ENCODE data around the gene CARD19.
"Not testable (repeated sequence)": the region's sequence is repeated elsewhere in the genome, so short reads cannot be mapped to it uniquely, and the experiment has no call there.

The CARD19 gene

GRCh38 chr9:93115486-93116071 is 19.6 kb downstream of the CARD19 start:
- no peaks in the 10 kb centered on the region for H3K9me3 ChIP-seq (ENCODE audit: control insufficient read depth, low read length)

DNA sequence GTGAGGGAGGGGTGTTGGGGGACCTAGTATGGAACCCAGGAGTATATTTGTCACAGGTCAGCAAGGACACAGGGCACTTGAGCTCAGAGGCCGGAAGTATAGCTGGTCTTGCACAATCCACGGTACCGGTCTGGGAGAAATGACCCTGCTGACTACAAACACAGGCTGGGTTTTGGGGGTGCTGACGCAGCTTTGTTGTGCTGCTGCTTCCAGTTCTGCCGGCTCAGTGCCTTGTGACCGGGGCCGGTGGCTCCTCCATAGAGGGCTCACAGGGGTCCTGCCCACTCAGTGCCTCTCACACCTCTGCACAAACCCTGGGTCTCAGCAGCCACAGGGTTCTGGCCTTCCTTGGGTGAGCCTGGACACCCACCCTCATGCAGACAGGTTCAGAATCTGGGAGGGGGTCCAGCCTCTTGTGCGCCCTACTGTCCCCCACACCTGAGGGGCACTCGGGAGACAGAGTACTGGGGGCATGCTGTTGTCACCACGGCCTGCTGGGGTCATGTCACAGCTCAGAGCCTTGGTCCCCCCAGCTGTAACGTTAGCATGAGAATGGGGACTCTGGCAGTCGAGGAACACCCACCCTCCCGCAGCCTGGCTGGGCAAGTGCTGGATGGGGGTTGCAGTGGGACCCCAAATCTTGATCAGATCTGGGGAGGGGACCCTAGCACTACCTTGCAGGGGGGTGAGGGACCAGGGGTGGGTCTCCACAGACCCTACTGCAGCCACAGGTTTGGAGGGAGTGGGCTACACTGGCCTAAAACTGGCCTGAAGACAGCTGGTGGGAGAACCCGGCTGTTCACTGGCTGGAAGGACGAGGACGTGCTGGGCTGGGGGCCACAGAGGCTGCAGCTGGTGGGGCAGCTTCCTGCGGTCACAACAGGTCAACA is 20.3 kb downstream of the CARD19 start:
- H3K9ac ChIP-seq (ENCODE audit: low read length), result no peak overlapping the region
- H3K36me3 ChIP-seq (ENCODE audit: control insufficient read depth, insufficient read depth, low read length), result no peaks in the 10 kb centered on the region
- H3K4me3 ChIP-seq (ENCODE audit: low read length), result no peak overlapping the region

More at GRCh38 chr9:93115486-93116071, 19.6 kb downstream of the CARD19 start:
- Histone ChIP-seq H3K36me3 (ENCODE audit: control insufficient read depth, insufficient read depth, low read length) (no peaks in the 10 kb centered on the region), H3K27me3 (ENCODE audit: control insufficient read depth, insufficient read depth, low read length) (no peaks in the 10 kb centered on the region), H3K4me1 (ENCODE audit: control insufficient read depth, insufficient read depth, low read length) (peaks cover 26% of the 10 kb centered on the region), H3K9ac (ENCODE audit: low read length) (no peak overlapping the region), H3K4me3 (ENCODE audit: low read length) (no peak overlapping the region)

DNA sequence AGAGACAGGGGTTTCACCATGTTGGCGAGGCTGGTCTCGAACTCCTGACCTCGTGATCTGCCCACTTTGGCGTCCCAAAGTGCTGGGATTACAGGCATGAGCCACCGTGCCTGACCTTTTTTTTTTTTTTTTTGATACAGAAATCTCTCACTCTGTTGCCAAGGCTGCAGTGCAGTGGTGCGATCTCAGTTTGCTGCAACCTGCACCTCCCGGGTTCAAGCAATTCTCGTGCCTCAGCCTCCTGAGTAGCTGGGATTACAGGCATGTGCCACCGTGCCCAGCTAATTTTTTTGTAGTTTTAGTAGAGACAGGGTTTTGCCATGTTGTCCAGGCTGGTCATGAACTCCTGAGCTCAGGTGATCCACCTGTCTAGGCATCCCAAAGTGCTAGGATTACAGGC is 21.5 kb downstream of the CARD19 start:
- H3K9ac ChIP-seq (ENCODE audit: low read length); H3K4me3 ChIP-seq (ENCODE audit: low read length); H3K9me3 ChIP-seq (ENCODE audit: control insufficient read depth, low read length); H3K27me3 ChIP-seq (ENCODE audit: control insufficient read depth, insufficient read depth, low read length); H3K36me3 ChIP-seq (ENCODE audit: control insufficient read depth, insufficient read depth, low read length): not testable (repeated sequence)
- peaks cover 27% of the 10 kb centered on the region for H3K4me1 ChIP-seq (ENCODE audit: control insufficient read depth, insufficient read depth, low read length)

More for the DNA sequence above, 20.3 kb downstream of the CARD19 start:
- H3K4me1 ChIP-seq (ENCODE audit: control insufficient read depth, insufficient read depth, low read length), result peaks cover 27% of the 10 kb centered on the region
- no peaks in the 10 kb centered on the region for H3K27me3 ChIP-seq (ENCODE audit: control insufficient read depth, insufficient read depth, low read length)
- H3K9me3 ChIP-seq (ENCODE audit: control insufficient read depth, low read length), result no peaks in the 10 kb centered on the region

DNA sequence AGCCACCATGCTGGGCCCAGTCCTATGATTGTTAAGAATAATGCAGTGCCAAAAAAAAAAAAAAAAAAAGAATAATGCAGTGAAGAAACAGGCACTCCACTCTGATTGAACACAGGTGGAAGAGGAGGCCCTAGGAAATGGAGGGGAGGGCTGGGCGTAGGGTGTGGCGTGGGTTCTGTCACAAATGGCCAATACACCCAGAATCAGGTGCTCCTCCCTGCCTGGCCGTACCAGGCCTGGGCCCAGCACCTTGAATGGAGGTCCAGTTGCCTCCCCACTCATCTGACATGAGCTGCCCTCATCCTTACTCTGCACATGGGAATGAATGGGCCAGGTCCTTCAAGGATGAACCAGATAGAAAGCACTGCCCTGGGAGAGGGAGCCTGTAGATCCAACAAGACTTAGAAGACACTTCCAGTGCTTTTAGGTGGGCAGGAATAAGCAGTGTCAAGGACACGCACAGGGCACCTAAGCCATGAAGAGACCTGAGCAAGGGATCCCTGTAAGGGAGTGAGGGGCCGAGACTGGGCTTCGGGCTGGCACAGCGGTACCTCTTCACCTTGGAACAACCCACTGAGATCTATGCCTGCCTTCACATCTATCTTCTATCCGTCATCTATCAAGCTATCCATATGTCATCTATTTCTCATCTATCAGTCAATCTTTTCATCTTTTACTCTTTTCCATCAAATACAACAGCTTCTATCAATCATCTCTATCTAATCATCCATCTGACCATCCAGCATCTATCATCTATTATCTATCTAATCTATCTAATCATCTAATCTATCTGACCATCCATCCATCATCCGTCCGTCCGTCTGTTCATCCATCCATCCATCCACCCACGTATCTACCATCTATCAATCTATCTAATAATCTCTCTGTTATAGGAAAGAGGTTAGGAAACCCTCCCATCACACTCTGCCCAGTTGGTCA is 22.2 kb downstream of the CARD19 start:
- Histone ChIP-seq H3K9ac (ENCODE audit: low read length) (no peak overlapping the region), H3K4me3 (ENCODE audit: low read length) (no peak overlapping the region), H3K9me3 (ENCODE audit: control insufficient read depth, low read length) (no peaks in the 10 kb centered on the region), H3K4me1 (ENCODE audit: control insufficient read depth, insufficient read depth, low read length) (peaks cover 27% of the 10 kb centered on the region), H3K27me3 (ENCODE audit: control insufficient read depth, insufficient read depth, low read length) (no peaks in the 10 kb centered on the region), H3K36me3 (ENCODE audit: control insufficient read depth, insufficient read depth, low read length) (no peaks in the 10 kb centered on the region)

DNA sequence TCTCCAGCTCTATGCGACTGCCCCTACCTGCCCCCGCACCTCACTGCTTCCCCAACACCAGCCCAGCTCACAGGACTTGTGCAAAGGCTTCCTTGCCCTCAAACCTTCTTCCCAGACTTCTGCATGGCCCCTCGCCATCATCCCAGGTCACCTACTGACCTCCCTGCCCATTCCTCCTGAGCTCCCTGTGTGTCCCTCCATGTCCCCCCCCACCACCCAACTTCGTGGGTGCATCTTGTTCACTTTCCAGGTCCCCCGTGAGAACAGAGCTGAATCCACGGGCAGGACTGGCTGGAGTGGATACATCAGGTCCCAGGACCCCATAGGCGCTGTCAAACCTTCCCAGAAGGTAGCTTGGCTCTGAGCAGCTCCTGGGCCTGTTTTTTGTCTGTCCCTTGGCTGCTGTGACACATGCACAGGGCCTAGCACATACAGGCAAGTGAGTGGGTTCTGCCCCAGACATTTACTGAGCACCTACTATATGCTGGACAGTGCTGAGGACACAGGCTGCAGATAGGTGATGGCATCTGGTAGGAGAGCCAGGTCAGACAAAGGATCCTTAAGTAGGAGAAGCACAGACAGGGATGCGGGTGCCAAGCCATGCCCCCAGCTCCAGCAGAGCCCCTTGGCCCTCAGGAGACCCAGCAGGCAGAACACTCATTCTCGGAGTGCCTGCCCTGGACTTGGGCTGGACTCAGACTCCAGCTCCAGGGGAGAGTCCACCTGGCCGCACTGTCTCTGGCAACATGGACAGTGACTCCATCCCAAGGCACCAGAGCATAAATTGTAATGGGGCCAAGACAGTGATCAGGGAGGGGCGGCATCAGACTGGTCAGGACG is 23.1 kb downstream of the CARD19 start:
- peak overlapping the region; percentile 31 for H3K9ac ChIP-seq (ENCODE audit: low read length)
- H3K36me3 ChIP-seq (ENCODE audit: control insufficient read depth, insufficient read depth, low read length), result no peaks in the 10 kb centered on the region
- no peaks in the 10 kb centered on the region for H3K9me3 ChIP-seq (ENCODE audit: control insufficient read depth, low read length)
- H3K27me3 ChIP-seq (ENCODE audit: control insufficient read depth, insufficient read depth, low read length), result no peaks in the 10 kb centered on the region
- H3K4me3 ChIP-seq (ENCODE audit: low read length), result no peak overlapping the region
- H3K4me1 ChIP-seq (ENCODE audit: control insufficient read depth, insufficient read depth, low read length), result peaks cover 27% of the 10 kb centered on the region

- no peak overlapping the region for H3K4me3 ChIP-seq (ENCODE audit: low read length)
- no peaks in the 10 kb centered on the region for H3K36me3 ChIP-seq (ENCODE audit: control insufficient read depth, insufficient read depth, low read length)
- no peaks in the 10 kb centered on the region for H3K9me3 ChIP-seq (ENCODE audit: control insufficient read depth, low read length)
- H3K27me3 ChIP-seq (ENCODE audit: control insufficient read depth, insufficient read depth, low read length), result no peaks in the 10 kb centered on the region
- H3K9ac ChIP-seq (ENCODE audit: low read length), result peak overlapping the region; percentile 31
- peaks cover 25% of the 10 kb centered on the region for H3K4me1 ChIP-seq (ENCODE audit: control insufficient read depth, insufficient read depth, low read length)
Observed at GRCh38 chr9:93119703-93119952, 23.6 kb downstream of the CARD19 start.

DNA sequence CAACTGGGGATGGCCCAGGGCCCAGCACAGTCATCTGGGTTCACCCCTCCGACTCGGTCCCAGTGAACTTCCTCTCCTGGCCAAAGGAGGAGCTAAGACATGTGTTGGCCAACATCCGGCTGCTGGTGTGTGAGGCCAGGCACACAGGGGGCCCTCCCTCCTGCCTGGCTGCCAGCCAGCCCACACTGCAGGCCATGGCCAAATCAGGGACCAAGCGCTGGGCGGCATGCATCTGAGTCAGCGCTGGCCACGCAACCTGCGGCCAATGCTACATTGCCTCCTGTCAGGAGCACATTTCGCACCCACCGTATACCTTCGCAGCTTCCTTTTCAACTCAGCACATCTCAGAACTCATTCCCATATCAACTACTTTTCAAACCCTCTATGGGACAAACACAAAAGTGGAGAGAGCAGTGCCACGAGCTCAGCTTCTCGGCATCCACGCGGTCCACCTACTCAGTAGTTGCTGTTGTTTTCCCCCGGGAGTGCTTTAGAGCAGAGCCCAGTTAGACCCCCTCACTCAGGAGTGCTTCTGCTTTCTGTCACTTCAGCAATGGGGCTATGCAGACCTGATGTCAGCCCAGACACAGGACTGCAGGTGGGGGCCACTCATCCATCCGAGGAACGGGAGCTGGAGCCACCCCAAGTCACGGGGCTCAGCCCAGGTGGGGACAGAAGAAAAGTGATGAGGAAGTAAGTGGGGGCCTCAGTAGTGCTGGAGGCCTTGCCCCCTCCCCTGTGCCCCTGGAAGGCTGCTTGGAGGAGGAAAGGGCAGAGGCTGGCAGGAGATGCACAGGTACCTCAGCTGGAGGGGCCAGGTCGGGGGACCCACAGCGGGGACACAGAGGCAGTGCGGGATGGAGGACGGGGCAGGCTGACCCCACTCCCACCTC is 24.2 kb downstream of the CARD19 start:
- Histone ChIP-seq H3K4me3 (ENCODE audit: low read length) (no peak overlapping the region), H3K36me3 (ENCODE audit: control insufficient read depth, insufficient read depth, low read length) (no peaks in the 10 kb centered on the region), H3K27me3 (ENCODE audit: control insufficient read depth, insufficient read depth, low read length) (no peaks in the 10 kb centered on the region), H3K9ac (ENCODE audit: low read length) (peak overlapping the region; percentile 31), H3K4me1 (ENCODE audit: control insufficient read depth, insufficient read depth, low read length) (peaks cover 22% of the 10 kb centered on the region), H3K9me3 (ENCODE audit: control insufficient read depth, low read length) (no peaks in the 10 kb centered on the region)

GRCh38 chr9:93120846-93121315 is 24.9 kb downstream of the CARD19 start:
- H3K9me3 ChIP-seq (ENCODE audit: control insufficient read depth, low read length), result no peaks in the 10 kb centered on the region
- peaks cover 22% of the 10 kb centered on the region for H3K4me1 ChIP-seq (ENCODE audit: control insufficient read depth, insufficient read depth, low read length)
- H3K9ac ChIP-seq (ENCODE audit: low read length), result no peak overlapping the region
- no peaks in the 10 kb centered on the region for H3K27me3 ChIP-seq (ENCODE audit: control insufficient read depth, insufficient read depth, low read length)
- H3K4me3 ChIP-seq (ENCODE audit: low read length), result no peak overlapping the region
- H3K36me3 ChIP-seq (ENCODE audit: control insufficient read depth, insufficient read depth, low read length), result no peaks in the 10 kb centered on the region

DNA sequence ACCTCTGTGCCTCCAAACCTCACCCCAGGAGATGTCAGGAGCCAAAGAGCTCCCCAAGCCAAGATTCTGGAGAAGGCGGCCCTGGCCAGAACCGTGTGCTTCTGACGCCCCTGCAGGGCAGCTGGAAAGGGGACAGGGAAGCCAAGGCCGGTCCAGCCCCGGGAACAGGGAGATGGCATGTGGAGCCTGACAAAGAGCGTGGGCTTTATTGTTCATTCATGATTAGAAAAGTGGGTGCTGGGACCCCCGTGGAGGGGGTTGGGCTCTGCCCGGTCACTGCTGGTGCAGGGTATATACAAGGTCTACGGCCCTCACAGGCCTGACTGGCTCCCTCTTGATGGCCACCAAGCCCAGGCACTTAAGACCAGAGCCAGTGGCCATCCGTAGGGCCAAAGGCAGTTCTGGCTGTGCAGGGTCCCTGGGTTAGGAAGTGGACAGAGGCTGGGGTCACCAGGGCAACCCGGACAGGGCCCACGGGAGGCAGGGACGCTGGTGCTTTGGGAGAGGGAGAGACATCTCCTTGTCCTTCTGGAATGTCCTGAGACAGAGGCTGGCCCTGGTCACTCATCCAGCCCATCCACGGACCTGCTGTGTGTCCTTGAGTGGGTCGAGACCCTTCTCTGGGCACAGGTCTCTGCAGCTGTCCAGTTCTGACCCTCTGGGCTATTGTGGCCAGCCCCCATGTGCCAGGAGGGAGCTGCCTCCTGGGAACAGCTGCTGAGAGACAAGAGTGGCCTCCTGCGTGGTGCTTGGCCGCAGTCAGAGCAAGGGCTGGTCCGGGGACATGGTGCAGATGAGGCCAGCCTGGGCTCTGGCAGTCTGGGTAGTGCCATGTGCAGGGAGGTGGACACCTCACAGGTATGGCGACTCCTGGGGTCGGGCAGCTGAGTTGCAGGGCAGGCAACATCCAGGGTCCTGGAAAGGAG is 25.6 kb downstream of the CARD19 start:
- Histone ChIP-seq H3K27me3 (ENCODE audit: control insufficient read depth, insufficient read depth, low read length) (no peaks in the 10 kb centered on the region), H3K36me3 (ENCODE audit: control insufficient read depth, insufficient read depth, low read length) (no peaks in the 10 kb centered on the region), H3K9me3 (ENCODE audit: control insufficient read depth, low read length) (no peaks in the 10 kb centered on the region), H3K4me3 (ENCODE audit: low read length) (no peak overlapping the region), H3K4me1 (ENCODE audit: control insufficient read depth, insufficient read depth, low read length) (peaks cover 15% of the 10 kb centered on the region), H3K9ac (ENCODE audit: low read length) (no peak overlapping the region)

DNA sequence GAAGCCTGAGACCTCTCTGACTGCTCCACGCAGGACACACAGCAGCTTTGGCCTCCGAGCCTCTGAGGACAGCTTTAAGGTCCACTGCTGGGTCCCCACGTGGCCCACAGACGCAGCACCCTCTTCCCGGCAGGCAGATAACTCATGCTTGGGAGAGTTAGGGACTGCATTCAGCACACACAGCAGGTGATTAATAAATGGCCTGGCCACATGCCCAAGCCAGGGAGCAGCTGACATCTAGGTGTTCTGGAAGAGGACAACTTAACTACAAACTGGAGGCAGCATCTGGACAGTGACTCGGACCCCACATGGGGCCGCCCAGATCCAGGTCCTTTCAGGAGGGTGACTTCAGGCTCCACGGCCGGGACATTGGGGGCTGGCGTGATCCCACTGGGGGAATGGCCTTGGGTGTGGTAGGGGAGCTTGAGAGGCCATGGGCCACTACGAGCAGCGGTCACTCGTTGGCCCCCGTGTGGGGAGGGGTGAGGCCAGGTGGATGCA is 26.8 kb downstream of the CARD19 start:
- H3K4me1 ChIP-seq (ENCODE audit: control insufficient read depth, insufficient read depth, low read length), result peaks cover 19% of the 10 kb centered on the region
- H3K4me3 ChIP-seq (ENCODE audit: low read length), result no peak overlapping the region
- H3K36me3 ChIP-seq (ENCODE audit: control insufficient read depth, insufficient read depth, low read length), result no peaks in the 10 kb centered on the region
- H3K27me3 ChIP-seq (ENCODE audit: control insufficient read depth, insufficient read depth, low read length), result no peaks in the 10 kb centered on the region
- H3K9me3 ChIP-seq (ENCODE audit: control insufficient read depth, low read length), result no peaks in the 10 kb centered on the region
- no peak overlapping the region for H3K9ac ChIP-seq (ENCODE audit: low read length)
